HepG2 (cell line): ENCODE results near the gene MLLT10. TPM values are rescaled to one million over a fixed set of nuclear protein-coding genes. Genes with fewer than 3 reads are reported as not detected.

ENCODE experiments used
- ATAC-seq: fragments of 200-7000 bp; cut with Tn5 transposase; 3 replicates; pipeline ENCODE4 v1.9.1; 2020; ENCODE audit warnings: mild to moderate bottlenecking, moderate library complexity
- BruUV-seq: library from RNA; stranded (reverse); fragments of 400-500 nt; replicated peaks from 2 replicates; lab custom pipeline; 2021; lab: Mats Ljungman, UMichigan
- CTCF ChIA-PET: fragments of 300-600 bp; formaldehyde crosslinking; extraction: SDS; loops from one replicate; lab custom pipeline; 2021; ENCODE audit warnings: low total read pairs, inconsistent platforms, low intra/inter-chr PET ratio; lab: Yijun Ruan, JAX
- POLR2A ChIA-PET: fragments of 350-600 bp; sonication (Branson Sonifier 250); formaldehyde crosslinking; loops from one replicate; lab custom pipeline; 2020; ENCODE audit warnings: antibody characterized with exemption, inconsistent platforms; lab: Yijun Ruan, JAX
- DNase-seq: peaks from one replicate; pipeline ENCODE4 v3.0.0-alpha.2; 2015; ENCODE audit warnings: low spot score
- FAIRE-seq: peaks from 3 replicates; lab custom pipeline; 2011; peaks lifted over from hg19 to GRCh38; lab: Jason Lieb, UNC
- H2AFZ ChIP-seq: one replicate; pipeline ENCODE4 v1.6.1; 2011; ENCODE audit warnings: low read length, inconsistent platforms
- H3K27ac ChIP-seq: fragments of 300-600 bp; 3 replicates; pipeline ENCODE4 v1.8.0; 2011; ENCODE audit warnings: mixed run types, mild to moderate bottlenecking, mixed read lengths, low read length, inconsistent platforms; ENCODE audit not compliant: insufficient read depth; ENCODE audit errors: extremely low read length
- H3K27me3 ChIP-seq, 2 experiments: fragments of 200-600 bp in 1 of 2; 2 replicates in 1 of 2; 3 replicates in 1 of 2; pipeline versions ENCODE4 v1.6.0 to v1.8.0; 2011; ENCODE audit warnings: low read length in 2 of 2, mild to moderate bottlenecking in 2 of 2, moderate library complexity in 2 of 2, inconsistent platforms in 1 of 2; ENCODE audit not compliant: insufficient read depth in 2 of 2, control insufficient read depth in 1 of 2
- H3K36me3 ChIP-seq, 2 experiments: fragments of 200-600 bp in 1 of 2; replicated peaks in 1 of 2; 2 replicates in 1 of 2; 3 replicates in 1 of 2; pipeline versions ENCODE4 v1.5.1 to v1.8.0; 2011; ENCODE audit warnings: low read length in 2 of 2, inconsistent platforms in 1 of 2; ENCODE audit not compliant: insufficient read depth in 2 of 2, control insufficient read depth in 1 of 2
- H3K4me1 ChIP-seq: 2 replicates; pipeline ENCODE4 v1.5.1; 2012; ENCODE audit warnings: low read length, inconsistent platforms; ENCODE audit not compliant: insufficient read depth
- H3K4me2 ChIP-seq: 2 replicates; pipeline ENCODE4 v1.6.0; 2011; ENCODE audit warnings: low read depth, low read length, inconsistent platforms
- H3K4me3 ChIP-seq, 3 experiments: fragments of 200-600 bp in 1 of 3; sonication (generic), shearing (Covaris generic) in 1 of 3; replicated peaks in 1 of 3; 2 replicates each; pipeline ENCODE4 v1.5.1; 2011 to 2016; ENCODE audit warnings: low read length in 3 of 3, inconsistent platforms in 2 of 3, low read depth in 2 of 3, mild to moderate bottlenecking in 2 of 3, control low read depth in 1 of 3, mixed read lengths in 1 of 3; ENCODE audit not compliant: insufficient read depth in 1 of 3
- H3K79me2 ChIP-seq: one replicate; pipeline ENCODE4 v1.6.1; 2011; ENCODE audit warnings: low read length, inconsistent platforms; ENCODE audit not compliant: insufficient read depth
- H3K9ac ChIP-seq: 2 replicates; pipeline ENCODE4 v1.6.0; 2011; ENCODE audit warnings: mild to moderate bottlenecking, low read depth, low read length, inconsistent platforms; ENCODE audit not compliant: insufficient read depth
- H3K9me3 ChIP-seq: 2 replicates; pipeline ENCODE4 v1.5.1; 2012; ENCODE audit warnings: mild to moderate bottlenecking, low read length
- H4K20me1 ChIP-seq: 2 replicates; pipeline ENCODE4 v1.6.0; 2011; ENCODE audit warnings: inconsistent platforms, mild to moderate bottlenecking, low read length, moderate library complexity; ENCODE audit not compliant: insufficient read depth
- ARHGAP35 ChIP-seq: sonication (generic); formaldehyde crosslinking; IDR thresholded peaks from 2 replicates; pipeline ENCODE4 v1.9.0; 2022; ENCODE audit warnings: mild to moderate bottlenecking, inconsistent platforms, moderate library complexity, missing genetic modification reagents, borderline replicate concordance
- DNMT3B ChIP-seq: conservative IDR thresholded peaks from 2 replicates; pipeline ENCODE4 v1.6.1; 2016; ENCODE audit warnings: missing biosample characterization, control low read depth
- EHMT2 ChIP-seq: fragments of 200-600 bp; sonication (generic); IDR thresholded peaks from 2 replicates; pipeline ENCODE4 v1.7.0; 2017; ENCODE audit warnings: antibody characterized with exemption, low read depth, low read length, borderline replicate concordance
- KDM2A ChIP-seq: sonication (generic); formaldehyde crosslinking; IDR thresholded peaks from 2 replicates; pipeline ENCODE4 v1.4.0; 2020; ENCODE audit warnings: low read depth, missing genetic modification reagents, borderline replicate concordance
- NFIC ChIP-seq: IDR thresholded peaks from 2 replicates; pipeline ENCODE4 v1.6.1; 2012; ENCODE audit warnings: mild to moderate bottlenecking, low read length, inconsistent platforms
- PBX3 ChIP-seq: sonication (generic); formaldehyde crosslinking; IDR thresholded peaks from 2 replicates; pipeline ENCODE4 v1.8.1; 2023; ENCODE audit warnings: missing genetic modification reagents, inconsistent platforms, borderline replicate concordance
- PHF20 ChIP-seq: sonication (generic); formaldehyde crosslinking; IDR thresholded peaks from 2 replicates; pipeline ENCODE4 v1.5.0; 2020; ENCODE audit warnings: mild to moderate bottlenecking, missing genetic modification reagents
- RCOR2 ChIP-seq: IDR thresholded peaks from 2 replicates; pipeline ENCODE4 v1.6.1; 2016; ENCODE audit warnings: missing biosample characterization, missing genetic modification reagents
- SUZ12 ChIP-seq: fragments of 150-350 bp; IDR thresholded peaks from 2 replicates; pipeline ENCODE4 v1.6.1; 2014; ENCODE audit warnings: low read depth, low read length
- ZMYM2 ChIP-seq: sonication (generic); formaldehyde crosslinking; IDR thresholded peaks from 2 replicates; pipeline ENCODE4 v1.8.0; 2022; ENCODE audit warnings: mild to moderate bottlenecking, missing genetic modification reagents
- ZNF143 ChIP-seq: sonication (generic); formaldehyde crosslinking; IDR thresholded peaks from 2 replicates; pipeline ENCODE4 v1.4.0; 2020; ENCODE audit warnings: missing genetic modification reagents
- ZNF530 ChIP-seq: sonication (generic); formaldehyde crosslinking; IDR thresholded peaks from 2 replicates; pipeline ENCODE4 v1.5.0; 2020; ENCODE audit warnings: low read depth, mild to moderate bottlenecking, missing genetic modification reagents
- ZNF678 ChIP-seq: sonication (generic); formaldehyde crosslinking; IDR thresholded peaks from 2 replicates; pipeline ENCODE4 v1.4.0; 2020; ENCODE audit warnings: mild to moderate bottlenecking, missing genetic modification reagents
- ZSCAN20 ChIP-seq: sonication (generic); formaldehyde crosslinking; IDR thresholded peaks from 2 replicates; pipeline ENCODE4 v1.4.0; 2020; ENCODE audit warnings: missing genetic modification reagents, mild to moderate bottlenecking, borderline replicate concordance
- ZSCAN29 ChIP-seq: sonication (generic); formaldehyde crosslinking; conservative IDR thresholded peaks from 2 replicates; pipeline ENCODE4 v1.4.0; 2020; ENCODE audit warnings: mild to moderate bottlenecking, missing genetic modification reagents
- in situ Hi-C: cut with HindIII; loops from 2 replicates; pipeline ENCODE4 v1.10.0; 2017; ENCODE audit warnings: low pct_unique_long_range_greater_than_20kb; ENCODE audit not compliant: extremely low pct_ligation_motif_present
- intact Hi-C: fragments of 100-400 bp; cut with micrococcal nuclease; formaldehyde crosslinking; loops from one replicate; pipeline ENCODE4 v1.10.0; 2022; ENCODE audit not compliant: unreplicated experiment
- polyA plus RNA-seq, 8 experiments: library from polyadenylated mRNA; depleted of rRNA in 3 of 8; stranded (reverse) in 7 of 8; unstranded in 1 of 8; fragments of >200 nt; fragmentation: Illumina TruSeq in 4 of 8; extraction: Trizol in 4 of 8; gene quantifications; 2 replicates each; pipeline versions ENCODE4 v1.2.1 to v1.2.3, GENCODE V29; 2011 to 2016; ENCODE audit warnings: low read depth in 4 of 8, missing spikeins in 1 of 8, mixed read lengths in 1 of 8; ENCODE audit not compliant: insufficient read depth in 1 of 8
- total RNA-seq, 5 experiments: library from RNA; depleted of rRNA; stranded (reverse); fragments of >200 nt; fragmentation: Illumina TruSeq; extraction: Trizol; gene quantifications; 2 replicates each; pipeline ENCODE4 v1.2.3, GENCODE V29; 2016; ENCODE audit warnings: low read depth in 1 of 5
- TF ChIP-seq, protein P1 (sequence below): sonication (generic); formaldehyde crosslinking; IDR thresholded peaks from 2 replicates; pipeline ENCODE4 v1.4.0; 2020; ENCODE audit warnings: missing genetic modification reagents

Gene MLLT10
- total and polyA plus RNA-seq, 2 of the 13 experiments (the other 11 are each of a cell fraction or from before 2014, with no cell fraction given), result 51.3 to 84.1 TPM

DNA sequence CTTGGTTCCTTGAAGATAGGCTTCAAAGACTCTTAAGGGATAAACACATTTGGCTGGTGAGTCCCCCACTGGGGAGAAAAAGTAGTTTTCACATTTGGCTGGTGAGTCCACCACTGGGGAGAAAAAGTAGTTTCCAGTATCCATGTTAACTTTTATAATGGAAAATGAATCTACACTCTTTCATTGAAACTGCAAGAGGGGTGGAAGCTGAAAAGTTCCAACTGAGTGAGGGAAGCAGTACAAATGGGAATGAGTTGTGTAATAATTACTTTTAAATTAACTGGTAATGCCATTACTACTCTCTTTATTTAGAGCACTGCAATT lies 153.9 kb downstream of the MLLT10 start:
- no peak overlapping the region for H3K27ac ChIP-seq
- TSS peak; percentile 4 for BruUV-seq
- CTCF ChIA-PET, result no interaction called here
- no peak for DNase-seq
- H2AFZ ChIP-seq, result no peak overlapping the region
- H3K27me3 ChIP-seq, result no peaks in the 10 kb centered on the region
- no peak for ATAC-seq
- H3K9ac ChIP-seq, result no peak overlapping the region
- H3K9me3 ChIP-seq, result no peaks in the 10 kb centered on the region
- no peak overlapping the region for H3K4me3 ChIP-seq
- no peaks in the 10 kb centered on the region for H3K79me2 ChIP-seq
- H3K4me1 ChIP-seq, result no peaks in the 10 kb centered on the region
- intact Hi-C loops, result no loop called here
- no peak overlapping the region for H3K4me2 ChIP-seq
- in situ Hi-C loops, result no loop called here
- POLR2A ChIA-PET, result no interaction called here
- FAIRE-seq, result no peak
- no peak for TF ChIP-seq ZNF143 (CRISPR knock-in tag)
- TF ChIP-seq RCOR2 (CRISPR knock-in tag), result no peak
- TF ChIP-seq EHMT2, result no peak
- no peak for TF ChIP-seq SUZ12
- TF ChIP-seq ZMYM2 (CRISPR knock-in tag), result no peak
- TF ChIP-seq KDM2A (CRISPR knock-in tag), result no peak
- no peak for TF ChIP-seq DNMT3B
- no peak for TF ChIP-seq NFIC
- no peak for TF ChIP-seq ZNF530
- no peak for TF ChIP-seq ZSCAN29 (CRISPR knock-in tag)
- no peak for TF ChIP-seq PHF20 (CRISPR knock-in tag)
- TF ChIP-seq ZSCAN20 (CRISPR knock-in tag), result no peak
- no peak for TF ChIP-seq ARHGAP35 (CRISPR knock-in tag)
- TF ChIP-seq PBX3 (CRISPR knock-in tag), result no peak
- TF ChIP-seq, protein P1, sequence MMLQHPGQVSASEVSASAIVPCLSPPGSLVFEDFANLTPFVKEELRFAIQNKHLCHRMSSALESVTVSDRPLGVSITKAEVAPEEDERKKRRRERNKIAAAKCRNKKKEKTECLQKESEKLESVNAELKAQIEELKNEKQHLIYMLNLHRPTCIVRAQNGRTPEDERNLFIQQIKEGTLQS, result no peak
- TF ChIP-seq ZNF678 (CRISPR knock-in tag), result no peak
- H4K20me1 ChIP-seq, result no peaks in the 10 kb centered on the region
- H3K36me3 ChIP-seq, result peaks cover 8 to 41% of the 10 kb centered on the region in 2 experiments
